ENCODE results near the gene COPS3. TPM values are rescaled to one million over a fixed set of nuclear protein-coding genes. Genes with fewer than 3 reads are reported as not detected.

COPS3 gene
- total RNA-seq, 1 experiment from 2014 or later, result 87.6 TPM

DNA sequence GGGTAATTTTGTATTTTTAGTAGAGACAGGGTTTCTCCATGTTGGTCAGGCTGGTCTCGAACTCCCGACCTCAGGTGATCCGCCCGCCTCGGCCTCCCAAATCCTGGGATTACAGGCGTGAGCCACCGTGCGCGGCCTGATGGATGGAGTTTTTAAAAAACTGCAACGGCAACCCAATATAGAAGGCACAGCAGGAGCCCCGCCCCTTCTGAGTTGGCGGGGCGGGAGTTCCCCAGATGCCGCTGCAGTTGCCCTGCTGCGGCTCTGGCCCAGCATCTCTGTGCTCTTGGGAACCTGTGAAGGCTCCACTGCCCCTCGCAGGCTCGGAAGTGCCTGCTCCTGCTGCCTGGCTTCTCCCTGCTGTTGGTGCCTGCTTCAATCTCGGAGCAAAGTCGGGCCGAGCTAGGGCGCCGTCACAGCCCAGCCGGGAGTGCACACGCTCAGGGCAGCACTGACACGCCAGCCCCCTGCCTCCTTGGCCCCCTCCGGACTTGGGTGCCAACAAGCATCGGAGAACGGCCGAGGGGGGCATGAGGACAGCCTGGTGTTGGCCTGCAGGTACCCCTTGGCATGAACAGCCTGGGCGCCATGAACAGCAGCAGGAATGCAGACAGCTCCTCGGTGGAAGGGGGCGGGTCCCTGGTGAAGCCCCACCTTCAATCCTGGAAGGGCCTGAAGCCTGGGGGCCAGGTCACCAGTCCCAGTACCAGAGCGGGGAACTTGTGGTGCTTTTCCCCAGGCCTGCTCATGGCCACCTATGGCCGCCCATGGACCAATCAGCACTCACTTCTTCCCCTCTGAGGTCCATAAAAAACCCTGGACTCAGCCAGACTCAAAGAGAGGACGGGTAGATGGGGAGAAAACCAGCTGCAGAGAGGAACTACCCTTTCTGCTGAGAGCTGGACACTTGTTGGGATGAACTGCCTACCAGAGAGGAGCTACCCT, 19.9 kb upstream of the COPS3 start:
- intact Hi-C loops (cut with micrococcal nuclease; ENCODE audit: unreplicated experiment), result loop anchor here (5.0 kb wide), 1 partner anchor 51 kb away; no protein-coding TSS in a partner anchor
- no peak overlapping the region for H3K4me2 ChIP-seq
- H3K9me3 ChIP-seq (ENCODE audit: insufficient read depth, low read depth), result no peaks in the 10 kb centered on the region
- H3K27ac ChIP-seq, result no peak overlapping the region
- DNase-seq, result peak in 1 of 2 experiments; percentile 22
- no peak for TF ChIP-seq EZH2 (IDR thresholded peaks at IDR 0.05; ENCODE audit: low read depth)
- TF ChIP-seq CTCF (conservative IDR thresholded peaks at IDR 0.05), result no peak
- no peaks in the 10 kb centered on the region for H3K79me2 ChIP-seq (ENCODE audit: low read depth)
- ChIA-PET CTCF (no interaction called here), POLR2A (ENCODE audit: unreplicated experiment) (no interaction called here)
- BruUV-seq (replicated peaks), result no TSS peak
- H3K27me3 ChIP-seq (ENCODE audit: insufficient read depth, low read depth), result no peaks in the 10 kb centered on the region
- no peaks in the 10 kb centered on the region for H3K36me3 ChIP-seq (ENCODE audit: low read depth)
- no peak overlapping the region for H3K4me3 ChIP-seq
- no peaks in the 10 kb centered on the region for H4K20me1 ChIP-seq (ENCODE audit: insufficient read depth)
- peaks cover 13% of the 10 kb centered on the region; the same call in 1 of the 2 replicates for H3F3A ChIP-seq (ENCODE audit: insufficient read depth, low read depth)
- no peak overlapping the region for H2AFZ ChIP-seq
- peaks cover 6% of the 10 kb centered on the region; the same call in 1 of the 2 replicates for H3K4me1 ChIP-seq (replicated peaks; ENCODE audit: insufficient read depth)
- no peaks in the 10 kb centered on the region for H3K9me2 ChIP-seq (ENCODE audit: insufficient read depth)

- H3K4me2 ChIP-seq, result no peak overlapping the region
- H3K79me2 ChIP-seq (ENCODE audit: low read depth), result no peaks in the 10 kb centered on the region
- POLR2A ChIA-PET (ENCODE audit: unreplicated experiment), result no interaction called here
- TF ChIP-seq EZH2 (IDR thresholded peaks at IDR 0.05; ENCODE audit: low read depth), result no peak
- TF ChIP-seq CTCF (conservative IDR thresholded peaks at IDR 0.05), result no peak
- no peak overlapping the region for H2AFZ ChIP-seq
- no peaks in the 10 kb centered on the region for H3K4me1 ChIP-seq (replicated peaks; ENCODE audit: insufficient read depth)
- intact Hi-C loops (cut with micrococcal nuclease; ENCODE audit: unreplicated experiment), result no loop called here
- no peak for DNase-seq
- no peaks in the 10 kb centered on the region for H3K9me2 ChIP-seq (ENCODE audit: insufficient read depth)
- peaks cover 9% of the 10 kb centered on the region; the same call in 1 of the 2 replicates for H3F3A ChIP-seq (ENCODE audit: insufficient read depth, low read depth)
- no TSS peak for BruUV-seq (replicated peaks)
- no peak overlapping the region for H3K4me3 ChIP-seq
- no peaks in the 10 kb centered on the region for H3K36me3 ChIP-seq (ENCODE audit: low read depth)
- CTCF ChIA-PET, result no interaction called here
- H3K9me3 ChIP-seq (ENCODE audit: insufficient read depth, low read depth), result no peaks in the 10 kb centered on the region
- H3K27me3 ChIP-seq (ENCODE audit: insufficient read depth, low read depth), result no peaks in the 10 kb centered on the region
- H4K20me1 ChIP-seq (ENCODE audit: insufficient read depth), result no peaks in the 10 kb centered on the region
- no peak overlapping the region for H3K27ac ChIP-seq
These were observed 17.1 kb upstream of the COPS3 start for GRCh38 chr17:17298108-17298507.

GRCh38 chr17:17297217-17297616, 16.2 kb upstream of the COPS3 start:
- ChIA-PET POLR2A (ENCODE audit: unreplicated experiment) (no interaction called here), CTCF (no interaction called here)
- BruUV-seq (replicated peaks), result no TSS peak
- Histone ChIP-seq H3K27me3 (ENCODE audit: insufficient read depth, low read depth) (no peaks in the 10 kb centered on the region), H2AFZ (no peak overlapping the region), H3K9me3 (ENCODE audit: insufficient read depth, low read depth) (no peaks in the 10 kb centered on the region), H4K20me1 (ENCODE audit: insufficient read depth) (no peaks in the 10 kb centered on the region), H3K79me2 (ENCODE audit: low read depth) (no peaks in the 10 kb centered on the region), H3F3A (ENCODE audit: insufficient read depth, low read depth) (peaks cover 1% of the 10 kb centered on the region; the same call in 1 of the 2 replicates), H3K36me3 (ENCODE audit: low read depth) (no peaks in the 10 kb centered on the region), H3K4me1 (replicated peaks; ENCODE audit: insufficient read depth) (no peaks in the 10 kb centered on the region), H3K9me2 (ENCODE audit: insufficient read depth) (no peaks in the 10 kb centered on the region), H3K4me2 (no peak overlapping the region), H3K4me3 (no peak overlapping the region), H3K27ac (no peak overlapping the region)
- TF ChIP-seq CTCF (conservative IDR thresholded peaks at IDR 0.05), result no peak
- no peak for TF ChIP-seq EZH2 (IDR thresholded peaks at IDR 0.05; ENCODE audit: low read depth)
- intact Hi-C loops (cut with micrococcal nuclease; ENCODE audit: unreplicated experiment), result no loop called here
- no peak for DNase-seq
